ENCODE data around the gene IFI6. TPM values are rescaled to one million over a fixed set of nuclear protein-coding genes. Genes with fewer than 3 reads are reported as not detected.
A peak's percentile ranks its signal among the peaks of the same experiment; 100 is the strongest.

IFI6 gene
- total and polyA plus RNA-seq, 2 of the 13 experiments (the other 11 are each of a cell fraction or from before 2014, with no cell fraction given), result 12.9 to 13.2 TPM

DNA sequence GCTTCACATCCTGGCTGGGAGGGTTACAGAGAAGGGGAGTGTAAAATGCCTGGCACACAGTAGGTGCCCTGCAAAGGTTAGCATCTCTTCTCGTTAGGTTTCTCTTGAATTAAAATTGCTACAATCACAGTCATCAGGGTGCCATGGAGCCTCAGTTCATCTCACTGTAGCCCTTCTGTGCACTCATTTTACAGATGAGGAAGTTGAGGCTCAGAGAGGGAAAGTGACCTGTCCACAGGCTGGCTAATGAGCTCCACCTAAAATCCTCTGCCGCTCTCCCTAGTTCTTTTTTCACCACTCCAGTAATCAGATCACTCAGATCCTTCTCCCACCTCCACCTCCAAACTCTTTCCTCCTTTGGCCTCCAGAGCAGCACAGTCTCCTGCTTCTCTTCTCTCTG lies 54.6 kb downstream of the IFI6 start:
- FAIRE-seq (no peak), DNase-seq (ENCODE audit: low spot score) (no peak), ATAC-seq (no peak)
- ChIA-PET CTCF (ENCODE audit: low intra/inter-chr PET ratio, low total read pairs) (no interaction called here), POLR2A (interaction anchor here (1.2 kb wide), 1 partner anchor 23 kb away, joined by 3 read pairs; no protein-coding TSS in a partner anchor)
- no peak overlapping the region for H3K4me3 ChIP-seq (replicated peaks in 1 of 3; ENCODE audit: insufficient read depth in 1 of 3, low read depth in 2 of 3, low read length in 3 of 3)
- peaks cover 40% of the 10 kb centered on the region for H3K4me1 ChIP-seq (ENCODE audit: insufficient read depth, low read length)
- TF ChIP-seq ZNF577 (CRISPR knock-in tag; IDR thresholded peaks at IDR 0.05; ENCODE audit: borderline replicate concordance, low read depth) (no peak), SAFB2 (CRISPR knock-in tag; IDR thresholded peaks at IDR 0.05; ENCODE audit: borderline replicate concordance, low read depth) (no peak), ZNF629 (CRISPR knock-in tag; conservative IDR thresholded peaks at IDR 0.05) (peak; percentile 41; the same call in 1 of the 2 replicates), SMAD1 (CRISPR knock-in tag; IDR thresholded peaks at IDR 0.05; ENCODE audit: borderline replicate concordance, low read depth) (no peak)
- TF ChIP-seq, protein P1, sequence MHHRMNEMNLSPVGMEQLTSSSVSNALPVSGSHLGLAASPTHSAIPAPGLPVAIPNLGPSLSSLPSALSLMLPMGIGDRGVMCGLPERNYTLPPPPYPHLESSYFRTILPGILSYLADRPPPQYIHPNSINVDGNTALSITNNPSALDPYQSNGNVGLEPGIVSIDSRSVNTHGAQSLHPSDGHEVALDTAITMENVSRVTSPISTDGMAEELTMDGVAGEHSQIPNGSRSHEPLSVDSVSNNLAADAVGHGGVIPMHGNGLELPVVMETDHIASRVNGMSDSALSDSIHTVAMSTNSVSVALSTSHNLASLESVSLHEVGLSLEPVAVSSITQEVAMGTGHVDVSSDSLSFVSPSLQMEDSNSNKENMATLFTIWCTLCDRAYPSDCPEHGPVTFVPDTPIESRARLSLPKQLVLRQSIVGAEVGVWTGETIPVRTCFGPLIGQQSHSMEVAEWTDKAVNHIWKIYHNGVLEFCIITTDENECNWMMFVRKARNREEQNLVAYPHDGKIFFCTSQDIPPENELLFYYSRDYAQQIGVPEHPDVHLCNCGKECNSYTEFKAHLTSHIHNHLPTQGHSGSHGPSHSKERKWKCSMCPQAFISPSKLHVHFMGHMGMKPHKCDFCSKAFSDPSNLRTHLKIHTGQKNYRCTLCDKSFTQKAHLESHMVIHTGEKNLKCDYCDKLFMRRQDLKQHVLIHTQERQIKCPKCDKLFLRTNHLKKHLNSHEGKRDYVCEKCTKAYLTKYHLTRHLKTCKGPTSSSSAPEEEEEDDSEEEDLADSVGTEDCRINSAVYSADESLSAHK (CRISPR knock-in tag; IDR thresholded peaks at IDR 0.05; ENCODE audit: borderline replicate concordance), result no peak
- no TSS peak for BruUV-seq (replicated peaks)
- in situ Hi-C loops (cut with HindIII; ENCODE audit: extremely low pct_ligation_motif_present, low pct_unique_long_range_greater_than_20kb), result loop anchor here (5.0 kb wide), 1 partner anchor 40 kb away; no protein-coding TSS in a partner anchor
- H2AFZ ChIP-seq (ENCODE audit: low read length), result no peak overlapping the region
- no peak overlapping the region for H3K27ac ChIP-seq (ENCODE audit: extremely low read length, insufficient read depth, low read length)
- no peaks in the 10 kb centered on the region for H3K79me2 ChIP-seq (ENCODE audit: insufficient read depth, low read length)
- no peaks in the 10 kb centered on the region for H4K20me1 ChIP-seq (ENCODE audit: insufficient read depth, low read length)
- H3K9ac ChIP-seq (ENCODE audit: insufficient read depth, low read depth, low read length), result no peak overlapping the region
- H3K36me3 ChIP-seq (replicated peaks in 1 of 2; ENCODE audit: control insufficient read depth in 1 of 2, insufficient read depth in 2 of 2, low read length in 2 of 2), result no peaks in the 10 kb centered on the region
- WGBS (ENCODE audit: low lambda C conversion rate), result 60% methylated on average over 2 of the region's 2 CpGs
- no peak overlapping the region for H3K4me2 ChIP-seq (ENCODE audit: low read depth, low read length)
- no peaks in the 10 kb centered on the region for H3K9me3 ChIP-seq (ENCODE audit: low read length)
- intact Hi-C loops (cut with micrococcal nuclease; ENCODE audit: unreplicated experiment), result no loop called here
- peaks cover 0 to 13% of the 10 kb centered on the region in 2 experiments; a peak in 2 of 5 replicates for H3K27me3 ChIP-seq (ENCODE audit: control insufficient read depth in 1 of 2, insufficient read depth in 2 of 2, low read length in 2 of 2)

DNA sequence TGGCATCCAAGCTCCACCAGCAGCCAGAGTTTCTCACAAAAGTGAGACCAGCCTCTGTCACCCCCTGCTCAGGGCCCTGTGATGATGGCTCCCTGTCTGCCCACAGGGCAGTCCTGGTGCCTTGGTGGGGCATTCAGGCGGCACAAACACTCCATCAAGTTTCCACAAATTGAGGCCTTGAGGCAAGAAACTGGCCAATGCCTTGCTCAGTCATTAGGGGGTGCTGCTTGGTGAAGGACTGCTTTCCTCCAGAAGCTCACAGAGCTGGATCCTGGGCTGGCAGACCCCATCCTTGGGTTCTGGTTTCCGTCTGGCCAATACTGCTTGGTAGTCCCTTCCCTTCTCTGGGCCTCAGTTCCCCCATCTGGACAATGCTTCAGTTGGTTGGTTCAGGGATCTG lies 55.6 kb downstream of the IFI6 start:
- Histone ChIP-seq H3K27ac (ENCODE audit: extremely low read length, insufficient read depth, low read length) (no peak overlapping the region), H2AFZ (ENCODE audit: low read length) (no peak overlapping the region), H3K79me2 (ENCODE audit: insufficient read depth, low read length) (no peaks in the 10 kb centered on the region), H3K27me3 (ENCODE audit: control insufficient read depth in 1 of 2, insufficient read depth in 2 of 2, low read length in 2 of 2) (peaks cover 0 to 16% of the 10 kb centered on the region in 2 experiments; a peak in 3 of 5 replicates), H4K20me1 (ENCODE audit: insufficient read depth, low read length) (no peaks in the 10 kb centered on the region), H3K4me2 (ENCODE audit: low read depth, low read length) (no peak overlapping the region), H3K4me3 (replicated peaks in 1 of 3; ENCODE audit: insufficient read depth in 1 of 3, low read depth in 2 of 3, low read length in 3 of 3) (no peak overlapping the region), H3K4me1 (ENCODE audit: insufficient read depth, low read length) (peaks cover 31% of the 10 kb centered on the region), H3K9me3 (ENCODE audit: low read length) (no peaks in the 10 kb centered on the region), H3K36me3 (replicated peaks in 1 of 2; ENCODE audit: control insufficient read depth in 1 of 2, insufficient read depth in 2 of 2, low read length in 2 of 2) (no peaks in the 10 kb centered on the region), H3K9ac (ENCODE audit: insufficient read depth, low read depth, low read length) (no peak overlapping the region)
- in situ Hi-C loops (cut with HindIII; ENCODE audit: extremely low pct_ligation_motif_present, low pct_unique_long_range_greater_than_20kb), result loop anchor here (5.0 kb wide), 1 partner anchor 41 kb away; no protein-coding TSS in a partner anchor
- WGBS (ENCODE audit: low lambda C conversion rate), result no CpG with 5 or more reads among the region's 2 CpGs
- no TSS peak for BruUV-seq (replicated peaks)
- no peak for DNase-seq (ENCODE audit: low spot score)
- no peak for FAIRE-seq
- ChIA-PET POLR2A (no interaction called here), CTCF (ENCODE audit: low intra/inter-chr PET ratio, low total read pairs) (no interaction called here)
- intact Hi-C loops (cut with micrococcal nuclease; ENCODE audit: unreplicated experiment), result no loop called here
- ATAC-seq, result peak; percentile 26; the same call in 2 of the 3 replicates
- TF ChIP-seq ZFP36L2 (CRISPR knock-in tag; IDR thresholded peaks at IDR 0.05) (no peak), ELF4 (CRISPR knock-in tag; IDR thresholded peaks at IDR 0.05; ENCODE audit: borderline replicate concordance) (no peak)
- TF ChIP-seq, protein P2, sequence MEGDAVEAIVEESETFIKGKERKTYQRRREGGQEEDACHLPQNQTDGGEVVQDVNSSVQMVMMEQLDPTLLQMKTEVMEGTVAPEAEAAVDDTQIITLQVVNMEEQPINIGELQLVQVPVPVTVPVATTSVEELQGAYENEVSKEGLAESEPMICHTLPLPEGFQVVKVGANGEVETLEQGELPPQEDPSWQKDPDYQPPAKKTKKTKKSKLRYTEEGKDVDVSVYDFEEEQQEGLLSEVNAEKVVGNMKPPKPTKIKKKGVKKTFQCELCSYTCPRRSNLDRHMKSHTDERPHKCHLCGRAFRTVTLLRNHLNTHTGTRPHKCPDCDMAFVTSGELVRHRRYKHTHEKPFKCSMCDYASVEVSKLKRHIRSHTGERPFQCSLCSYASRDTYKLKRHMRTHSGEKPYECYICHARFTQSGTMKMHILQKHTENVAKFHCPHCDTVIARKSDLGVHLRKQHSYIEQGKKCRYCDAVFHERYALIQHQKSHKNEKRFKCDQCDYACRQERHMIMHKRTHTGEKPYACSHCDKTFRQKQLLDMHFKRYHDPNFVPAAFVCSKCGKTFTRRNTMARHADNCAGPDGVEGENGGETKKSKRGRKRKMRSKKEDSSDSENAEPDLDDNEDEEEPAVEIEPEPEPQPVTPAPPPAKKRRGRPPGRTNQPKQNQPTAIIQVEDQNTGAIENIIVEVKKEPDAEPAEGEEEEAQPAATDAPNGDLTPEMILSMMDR (CRISPR knock-in tag; IDR thresholded peaks at IDR 0.05), result peak; percentile 26; the same call in 1 of the 2 replicates
- TF ChIP-seq, protein P3, sequence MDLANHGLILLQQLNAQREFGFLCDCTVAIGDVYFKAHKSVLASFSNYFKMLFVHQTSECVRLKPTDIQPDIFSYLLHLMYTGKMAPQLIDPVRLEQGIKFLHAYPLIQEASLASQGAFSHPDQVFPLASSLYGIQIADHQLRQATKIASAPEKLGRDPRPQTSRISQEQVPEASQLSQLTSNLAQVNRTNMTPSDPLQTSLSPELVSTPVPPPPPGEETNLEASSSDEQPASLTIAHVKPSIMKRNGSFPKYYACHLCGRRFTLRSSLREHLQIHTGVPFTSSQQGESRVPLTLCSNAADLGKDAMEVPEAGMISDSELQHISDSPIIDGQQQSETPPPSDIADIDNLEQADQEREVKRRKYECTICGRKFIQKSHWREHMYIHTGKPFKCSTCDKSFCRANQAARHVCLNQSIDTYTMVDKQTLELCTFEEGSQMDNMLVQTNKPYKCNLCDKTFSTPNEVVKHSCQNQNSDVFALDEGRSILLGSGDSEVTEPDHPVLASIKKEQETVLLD (CRISPR knock-in tag; IDR thresholded peaks at IDR 0.05; ENCODE audit: low read depth), result no peak
- TF ChIP-seq, protein P4, sequence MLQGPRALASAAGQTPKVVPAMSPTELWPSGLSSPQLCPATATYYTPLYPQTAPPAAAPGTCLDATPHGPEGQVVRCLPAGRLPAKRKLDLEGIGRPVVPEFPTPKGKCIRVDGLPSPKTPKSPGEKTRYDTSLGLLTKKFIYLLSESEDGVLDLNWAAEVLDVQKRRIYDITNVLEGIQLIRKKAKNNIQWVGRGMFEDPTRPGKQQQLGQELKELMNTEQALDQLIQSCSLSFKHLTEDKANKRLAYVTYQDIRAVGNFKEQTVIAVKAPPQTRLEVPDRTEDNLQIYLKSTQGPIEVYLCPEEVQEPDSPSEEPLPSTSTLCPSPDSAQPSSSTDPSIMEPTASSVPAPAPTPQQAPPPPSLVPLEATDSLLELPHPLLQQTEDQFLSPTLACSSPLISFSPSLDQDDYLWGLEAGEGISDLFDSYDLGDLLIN (CRISPR knock-in tag; IDR thresholded peaks at IDR 0.05; ENCODE audit: borderline replicate concordance), result no peak
